ENCODE results near the gene ART3.
"Not testable (repeated sequence)": the region's sequence is repeated elsewhere in the genome, so short reads cannot be mapped to it uniquely, and the experiment has no call there.

Gene ART3

GRCh38 chr4:76050560-76051050 is 23.9 kb upstream of the ART3 start:
- H3K4me3 ChIP-seq (ENCODE audit: control insufficient read depth, low read depth, low read length); DNase-seq (ENCODE audit: low read depth): not testable (repeated sequence)

GRCh38 chr4:76053730-76054129 is 20.8 kb upstream of the ART3 start:
- TF ChIP-seq CTCF (conservative IDR thresholded peaks at IDR 0.05; ENCODE audit: control insufficient read depth, insufficient read depth, low read depth, low read length), result no peak
- no peak overlapping the region for H3K4me3 ChIP-seq (ENCODE audit: control insufficient read depth, low read depth, low read length)
- no peak for DNase-seq (ENCODE audit: low read depth)

- H3K4me3 ChIP-seq (ENCODE audit: control insufficient read depth, low read depth, low read length), result no peak overlapping the region
- no peak for DNase-seq (ENCODE audit: low read depth)
- no peak for TF ChIP-seq CTCF (conservative IDR thresholded peaks at IDR 0.05; ENCODE audit: control insufficient read depth, insufficient read depth, low read depth, low read length)
Observed at GRCh38 chr4:76055016-76055415, 19.5 kb upstream of the ART3 start.

- no peak for TF ChIP-seq CTCF (conservative IDR thresholded peaks at IDR 0.05; ENCODE audit: control insufficient read depth, insufficient read depth, low read depth, low read length)
- no peak for DNase-seq (ENCODE audit: low read depth)
- no peak overlapping the region for H3K4me3 ChIP-seq (ENCODE audit: control insufficient read depth, low read depth, low read length)
Observed at GRCh38 chr4:76055421-76055820, 19.1 kb upstream of the ART3 start.

- H3K4me3 ChIP-seq (ENCODE audit: control insufficient read depth, low read depth, low read length), result no peak overlapping the region
- DNase-seq (ENCODE audit: low read depth), result no peak
- TF ChIP-seq CTCF (conservative IDR thresholded peaks at IDR 0.05; ENCODE audit: control insufficient read depth, insufficient read depth, low read depth, low read length), result no peak
Observed at GRCh38 chr4:76058302-76058701, 16.2 kb upstream of the ART3 start.

- no peak for TF ChIP-seq CTCF (conservative IDR thresholded peaks at IDR 0.05; ENCODE audit: control insufficient read depth, insufficient read depth, low read depth, low read length)
- H3K4me3 ChIP-seq (ENCODE audit: control insufficient read depth, low read depth, low read length), result no peak overlapping the region
- no peak for DNase-seq (ENCODE audit: low read depth)
Observed at GRCh38 chr4:76058888-76059426, 15.6 kb upstream of the ART3 start.

- peak; percentile 43 for DNase-seq (ENCODE audit: low read depth)
- no peak overlapping the region for H3K4me3 ChIP-seq (ENCODE audit: control insufficient read depth, low read depth, low read length)
Observed at GRCh38 chr4:76059750-76060149, 14.8 kb upstream of the ART3 start.

More at GRCh38 chr4:76059750-76060149, 14.8 kb upstream of the ART3 start:
- TF ChIP-seq CTCF (conservative IDR thresholded peaks at IDR 0.05; ENCODE audit: control insufficient read depth, insufficient read depth, low read depth, low read length), result no peak

All from fibroblast of mammary gland (primary cell).